Neutrophil (primary cell): ENCODE data around the gene CEP63.

Source experiments
- H3K27ac ChIP-seq: fragments of 200-600 bp; sonication (generic); 2 replicates; pipeline ENCODE4 v1.5.1; 2016; ENCODE audit warnings: mild to moderate bottlenecking, moderate library complexity
- H3K27me3 ChIP-seq: fragments of 200-600 bp; sonication (generic); 2 replicates; pipeline ENCODE4 v1.6.0; 2016; ENCODE audit warnings: mild to moderate bottlenecking
- H3K36me3 ChIP-seq: fragments of 200-600 bp; sonication (generic); 2 replicates; pipeline ENCODE4 v1.5.1; 2017
- H3K4me1 ChIP-seq, 2 experiments: fragments of 200-600 bp in 1 of 2; sonication (generic) in 1 of 2; 1 replicate in 1 of 2; 2 replicates in 1 of 2; pipeline versions ENCODE4 v1.5.1 to v1.6.1; 2013 to 2016; ENCODE audit warnings: low read depth in 1 of 2, low read length in 1 of 2, mild to moderate bottlenecking in 1 of 2, moderate library complexity in 1 of 2; ENCODE audit not compliant: control insufficient read depth in 1 of 2, insufficient read depth in 1 of 2
- H3K4me3 ChIP-seq, 2 experiments: fragments of 200-600 bp in 1 of 2; sonication (generic) in 1 of 2; 1 replicate in 1 of 2; 2 replicates in 1 of 2; pipeline ENCODE4 v1.5.1; 2013 to 2016; ENCODE audit warnings: low read depth in 1 of 2, low read length in 1 of 2, mild to moderate bottlenecking in 1 of 2, moderate library complexity in 1 of 2
- H3K9me3 ChIP-seq: fragments of 200-600 bp; sonication (generic); 2 replicates; pipeline ENCODE4 v1.5.1; 2016
- CTCF ChIP-seq: fragments of 200-600 bp; sonication (generic); IDR thresholded peaks from 2 replicates; pipeline ENCODE4 v1.5.1; 2016; ENCODE audit warnings: antibody characterized with exemption

Gene CEP63

GRCh38 chr3:134453631-134454030 lies 32.2 kb upstream of the CEP63 start:
- H3K36me3 ChIP-seq: no peaks in the 10 kb centered on the region
- no peak overlapping the region for H3K4me3 ChIP-seq
- TF ChIP-seq CTCF: no peak
- no peak overlapping the region for H3K27ac ChIP-seq
- peaks cover 32% of the 10 kb centered on the region for H3K27me3 ChIP-seq
- H3K9me3 ChIP-seq: no peaks in the 10 kb centered on the region
- no peaks in the 10 kb centered on the region for H3K4me1 ChIP-seq

- Histone ChIP-seq H3K4me3 (no peak overlapping the region), H3K36me3 (no peaks in the 10 kb centered on the region), H3K27me3 (peaks cover 33% of the 10 kb centered on the region), H3K27ac (no peak overlapping the region), H3K4me1 (no peaks in the 10 kb centered on the region), H3K9me3 (no peaks in the 10 kb centered on the region)
- TF ChIP-seq CTCF: no peak
Observed at GRCh38 chr3:134457376-134458074, 28.3 kb upstream of the CEP63 start.

- TF ChIP-seq CTCF: no peak
- no peaks in the 10 kb centered on the region for H3K36me3 ChIP-seq
Observed at GRCh38 chr3:134458406-134458945, 27.4 kb upstream of the CEP63 start.

GRCh38 chr3:134459562-134459961 lies 26.3 kb upstream of the CEP63 start:
- no peak overlapping the region for H3K27ac ChIP-seq
- H3K36me3 ChIP-seq: no peaks in the 10 kb centered on the region
- no peak for TF ChIP-seq CTCF
- no peak overlapping the region for H3K4me3 ChIP-seq
- no peaks in the 10 kb centered on the region for H3K9me3 ChIP-seq
- no peaks in the 10 kb centered on the region for H3K4me1 ChIP-seq
- peaks cover 28% of the 10 kb centered on the region for H3K27me3 ChIP-seq

More at GRCh38 chr3:134458406-134458945, 27.4 kb upstream of the CEP63 start:
- no peak overlapping the region for H3K27ac ChIP-seq
- peaks cover 33% of the 10 kb centered on the region for H3K27me3 ChIP-seq
- H3K9me3 ChIP-seq: no peaks in the 10 kb centered on the region
- no peak overlapping the region for H3K4me3 ChIP-seq
- no peaks in the 10 kb centered on the region for H3K4me1 ChIP-seq

GRCh38 chr3:134460965-134461364 lies 24.9 kb upstream of the CEP63 start:
- no peak overlapping the region for H3K27ac ChIP-seq

More at GRCh38 chr3:134460965-134461364, 24.9 kb upstream of the CEP63 start:
- H3K9me3 ChIP-seq: no peaks in the 10 kb centered on the region
- TF ChIP-seq CTCF: no peak
- H3K27me3 ChIP-seq: peaks cover 24% of the 10 kb centered on the region
- no peaks in the 10 kb centered on the region for H3K4me1 ChIP-seq
- H3K4me3 ChIP-seq: no peak overlapping the region
- no peaks in the 10 kb centered on the region for H3K36me3 ChIP-seq
